ENCODE measurements around the gene CBLB. TPM values are rescaled to one million over a fixed set of nuclear protein-coding genes. Genes with fewer than 3 reads are reported as not detected.

CBLB gene
- total and polyA plus RNA-seq, 7 donors, result 4.2 to 18.2 (median 12.1) TPM

DNA sequence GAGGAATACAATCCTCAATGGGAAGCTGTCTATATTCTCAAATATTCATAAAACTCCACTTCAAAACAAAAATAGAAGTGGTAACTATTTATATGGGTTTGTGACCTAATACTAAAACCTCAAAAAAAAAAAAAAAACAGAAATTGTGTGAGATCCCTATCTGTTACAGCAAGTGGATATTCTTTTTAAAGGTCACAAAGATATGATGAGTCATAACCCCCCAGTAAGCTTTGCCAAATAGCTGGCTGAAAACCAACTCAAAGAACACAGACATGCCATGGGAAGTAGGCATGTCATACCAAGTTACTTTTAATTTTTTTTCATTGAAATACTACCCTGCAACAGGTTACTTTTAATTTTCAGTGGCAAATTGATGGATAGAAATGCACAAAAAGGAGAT lies 62.5 kb downstream of the CBLB start:
- ATAC-seq (peak; percentile 35 to 83 (median 52)), DNase-seq (no peak)
- H3K27me3 ChIP-seq (ENCODE audit: insufficient read depth in 3 of 3, low read length in 2 of 3), result no peaks in the 10 kb centered on the region
- peaks cover 56% of the 10 kb centered on the region for H3K4me1 ChIP-seq
- TF ChIP-seq, protein P1, sequence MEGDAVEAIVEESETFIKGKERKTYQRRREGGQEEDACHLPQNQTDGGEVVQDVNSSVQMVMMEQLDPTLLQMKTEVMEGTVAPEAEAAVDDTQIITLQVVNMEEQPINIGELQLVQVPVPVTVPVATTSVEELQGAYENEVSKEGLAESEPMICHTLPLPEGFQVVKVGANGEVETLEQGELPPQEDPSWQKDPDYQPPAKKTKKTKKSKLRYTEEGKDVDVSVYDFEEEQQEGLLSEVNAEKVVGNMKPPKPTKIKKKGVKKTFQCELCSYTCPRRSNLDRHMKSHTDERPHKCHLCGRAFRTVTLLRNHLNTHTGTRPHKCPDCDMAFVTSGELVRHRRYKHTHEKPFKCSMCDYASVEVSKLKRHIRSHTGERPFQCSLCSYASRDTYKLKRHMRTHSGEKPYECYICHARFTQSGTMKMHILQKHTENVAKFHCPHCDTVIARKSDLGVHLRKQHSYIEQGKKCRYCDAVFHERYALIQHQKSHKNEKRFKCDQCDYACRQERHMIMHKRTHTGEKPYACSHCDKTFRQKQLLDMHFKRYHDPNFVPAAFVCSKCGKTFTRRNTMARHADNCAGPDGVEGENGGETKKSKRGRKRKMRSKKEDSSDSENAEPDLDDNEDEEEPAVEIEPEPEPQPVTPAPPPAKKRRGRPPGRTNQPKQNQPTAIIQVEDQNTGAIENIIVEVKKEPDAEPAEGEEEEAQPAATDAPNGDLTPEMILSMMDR (IDR thresholded peaks at IDR 0.05), result no peak
- H3K4me3 ChIP-seq, result no peak overlapping the region
- H3K36me3 ChIP-seq (ENCODE audit: insufficient read depth in 1 of 2, low read depth in 1 of 2), result no peaks in the 10 kb centered on the region
- H3K9me3 ChIP-seq, result no peaks in the 10 kb centered on the region
- intact Hi-C loops (cut with DNase I), result loop anchor here in 1 of 2 donors (2.0 kb wide), 1 partner anchor 62 kb away; the partner anchor contains the start of gene CBLB
- no peak overlapping the region for H3K27ac ChIP-seq

DNA sequence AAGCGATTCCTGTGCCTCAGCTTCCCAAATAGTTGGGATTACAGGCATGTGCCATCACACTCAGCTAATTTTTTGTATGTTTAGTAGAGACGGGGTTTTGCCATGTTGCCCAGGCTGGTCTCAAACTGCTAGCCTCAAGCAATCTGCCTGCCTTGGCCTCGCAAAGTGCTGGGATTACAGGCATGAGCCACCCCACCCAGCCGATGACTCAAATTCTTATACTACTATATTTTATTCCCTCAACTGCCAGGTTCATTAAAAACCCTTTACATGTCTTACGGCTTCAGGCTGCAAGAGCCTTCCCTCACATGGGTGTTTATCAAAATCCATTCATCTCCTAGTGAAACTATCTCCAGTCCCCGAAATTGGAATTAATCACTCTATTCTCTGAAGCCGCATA lies 63.4 kb downstream of the CBLB start:
- Histone ChIP-seq H3K4me1 (peaks cover 56% of the 10 kb centered on the region), H3K4me3 (no peak overlapping the region), H3K9me3 (no peaks in the 10 kb centered on the region), H3K27me3 (ENCODE audit: insufficient read depth in 3 of 3, low read length in 2 of 3) (no peaks in the 10 kb centered on the region), H3K27ac (no peak overlapping the region), H3K36me3 (ENCODE audit: insufficient read depth in 1 of 2, low read depth in 1 of 2) (no peaks in the 10 kb centered on the region)
- TF ChIP-seq, protein P1 (IDR thresholded peaks at IDR 0.05), result no peak
- ATAC-seq (no peak), DNase-seq (no peak)
- intact Hi-C loops (cut with DNase I), result no loop called here
- 84 to 89% (median 89%) methylated on average over 7 of the region's 7 CpGs for WGBS, 3 donors

DNA sequence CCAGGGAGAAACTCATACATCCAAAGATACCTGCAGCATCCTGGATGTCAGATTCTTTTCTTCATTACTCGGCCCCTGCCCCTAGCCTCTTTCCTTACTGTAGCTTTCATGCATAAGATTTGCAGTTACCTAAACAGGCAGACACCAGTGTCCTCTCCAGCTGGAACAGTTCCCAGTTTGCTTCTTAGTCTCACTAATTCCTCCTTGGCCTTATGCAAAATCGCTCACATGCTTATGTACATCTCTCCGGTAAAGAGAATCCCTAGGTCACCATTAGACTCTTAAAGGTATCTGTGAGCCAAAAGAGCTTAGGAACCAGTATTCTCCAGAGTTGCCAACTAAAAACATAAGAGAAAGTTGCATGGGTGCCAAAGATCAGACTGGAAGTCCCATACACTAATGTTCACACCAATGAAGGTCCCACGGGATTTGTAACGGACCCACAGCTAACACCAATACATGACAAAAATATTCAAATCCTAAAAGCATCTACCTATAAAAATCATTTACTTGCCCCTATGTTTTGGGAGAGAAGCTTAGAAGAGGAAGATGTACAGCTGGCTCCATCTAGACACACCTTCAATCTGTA lies 66.6 kb downstream of the CBLB start:
- Histone ChIP-seq H3K27ac (no peak overlapping the region), H3K4me3 (no peak overlapping the region), H3K27me3 (ENCODE audit: insufficient read depth in 3 of 3, low read length in 2 of 3) (no peaks in the 10 kb centered on the region), H3K9me3 (no peaks in the 10 kb centered on the region), H3K36me3 (ENCODE audit: insufficient read depth in 1 of 2, low read depth in 1 of 2) (no peaks in the 10 kb centered on the region), H3K4me1 (peaks cover 28% of the 10 kb centered on the region)
- 51 to 52% (median 52%) methylated on average over 5 of the region's 5 CpGs for WGBS, 3 donors
- DNase-seq, result no peak
- intact Hi-C loops (cut with DNase I), result no loop called here
- TF ChIP-seq, protein P1 (IDR thresholded peaks at IDR 0.05), result no peak
- ATAC-seq, result peak in 2 of 4 donors; percentile 45 to 51

DNA sequence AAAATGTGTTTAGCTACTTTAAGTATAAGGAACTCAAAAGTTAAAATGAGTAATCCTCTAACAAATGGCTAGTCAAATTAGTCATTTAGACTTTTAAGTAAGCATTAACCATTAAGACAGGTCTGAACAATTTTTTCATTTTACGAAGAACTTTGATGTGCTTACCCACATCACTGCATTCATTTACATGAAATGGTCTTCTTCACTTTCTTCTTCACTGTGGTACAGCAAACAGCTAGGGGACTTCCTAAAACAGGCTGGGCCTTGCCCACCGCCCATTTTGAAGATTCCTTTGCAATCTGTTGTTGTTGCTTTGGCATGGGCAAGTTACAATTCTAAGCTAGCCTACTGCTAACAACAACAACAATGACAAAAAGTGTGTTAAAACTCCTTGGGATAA lies 67.4 kb downstream of the CBLB start:
- Histone ChIP-seq H3K27ac (no peak overlapping the region), H3K9me3 (no peaks in the 10 kb centered on the region), H3K27me3 (ENCODE audit: insufficient read depth in 3 of 3, low read length in 2 of 3) (no peaks in the 10 kb centered on the region), H3K4me3 (no peak overlapping the region), H3K4me1 (peaks cover 21% of the 10 kb centered on the region), H3K36me3 (ENCODE audit: insufficient read depth in 1 of 2, low read depth in 1 of 2) (no peaks in the 10 kb centered on the region)
- ATAC-seq, result no peak
- WGBS, 3 donors, result 96 to 98% (median 98%) methylated on average over 2 of the region's 2 CpGs
- DNase-seq, result no peak
- intact Hi-C loops (cut with DNase I), result no loop called here
- TF ChIP-seq, protein P1 (IDR thresholded peaks at IDR 0.05), result no peak

DNA sequence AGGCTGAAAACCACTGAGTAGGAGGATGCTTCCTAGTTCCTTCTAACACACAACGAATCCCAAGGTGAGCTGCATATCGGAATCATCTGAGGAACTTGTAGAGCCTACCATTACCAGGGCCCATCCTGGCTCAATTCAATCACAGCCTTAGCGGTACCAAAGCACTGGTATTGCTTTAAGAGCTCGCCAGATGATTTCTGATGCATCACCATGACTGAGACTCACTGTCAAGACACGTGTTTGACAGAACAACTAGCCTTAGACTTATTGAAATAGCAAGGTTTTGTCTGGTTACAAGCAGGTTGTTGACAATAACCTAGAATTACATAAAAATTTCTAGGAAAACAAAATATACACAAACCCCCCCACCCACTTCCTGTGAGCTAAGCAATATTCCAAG lies 68.5 kb downstream of the CBLB start:
- WGBS, 3 donors, result 55 to 76% (median 59%) methylated on average over 5 of the region's 5 CpGs
- intact Hi-C loops (cut with DNase I), result no loop called here
- Histone ChIP-seq H3K36me3 (ENCODE audit: insufficient read depth in 1 of 2, low read depth in 1 of 2) (no peaks in the 10 kb centered on the region), H3K4me1 (peaks cover 14% of the 10 kb centered on the region), H3K9me3 (no peaks in the 10 kb centered on the region), H3K27me3 (ENCODE audit: insufficient read depth in 3 of 3, low read length in 2 of 3) (no peaks in the 10 kb centered on the region), H3K4me3 (no peak overlapping the region), H3K27ac (no peak overlapping the region)
- DNase-seq, result no peak
- no peak for ATAC-seq
- TF ChIP-seq, protein P1 (IDR thresholded peaks at IDR 0.05), result no peak

Measured in psoas muscle (tissue), 8 donors.